IMR-90 (cell line): Measurements from ENCODE around the gene PBXIP1. TPM values are rescaled to one million over a fixed set of nuclear protein-coding genes. Genes with fewer than 3 reads are reported as not detected.

ENCODE experiments used
- ATAC-seq: fragments of 200-7000 bp; cut with Tn5 transposase; 2 replicates; pipeline ENCODE4 v1.9.1; 2020; ENCODE audit warnings: low read depth, mild to moderate bottlenecking, moderate library complexity
- BruUV-seq: library from RNA; stranded (reverse); fragments of 400-500 nt; replicated peaks from 2 replicates; lab custom pipeline; 2021; lab: Mats Ljungman, UMichigan
- CTCF ChIA-PET: fragments of 300-600 bp; formaldehyde crosslinking; extraction: SDS; loops from one replicate; lab custom pipeline; 2021; ENCODE audit warnings: antibody characterized with exemption; lab: Yijun Ruan, JAX
- POLR2A ChIA-PET: fragments of 300-600 bp; sonication (Branson Sonifier 250); formaldehyde crosslinking; loops from one replicate; lab custom pipeline; 2022; ENCODE audit warnings: antibody characterized with exemption; ENCODE audit not compliant: unreplicated experiment; lab: Charles Lee
- DNase-seq: peaks from one replicate; pipeline ENCODE4 v3.0.0; 2013
- H2AFZ ChIP-seq: replicated peaks from 2 replicates; pipeline ENCODE3; 2013; ENCODE audit warnings: low read length, mild to moderate bottlenecking; ENCODE audit not compliant: poor library complexity
- H2AK5ac ChIP-seq: 2 replicates; pipeline ENCODE4 v1.6.1; 2013; ENCODE audit warnings: low read depth, low read length, inconsistent platforms
- H2AK9ac ChIP-seq: replicated peaks from 2 replicates; pipeline ENCODE3; 2013; ENCODE audit warnings: mild to moderate bottlenecking, low read depth, low read length, moderate library complexity; ENCODE audit not compliant: poor library complexity
- H2BK120ac ChIP-seq: 2 replicates; pipeline ENCODE4 v1.6.1; 2013; ENCODE audit warnings: low read depth, low read length, inconsistent platforms
- H2BK15ac ChIP-seq: 3 replicates; pipeline ENCODE4 v1.6.1; 2013; ENCODE audit warnings: low read depth, low read length, inconsistent platforms
- H2BK20ac ChIP-seq: 2 replicates; pipeline ENCODE4 v1.6.1; 2013; ENCODE audit warnings: low read depth, mild to moderate bottlenecking, inconsistent platforms, low read length, moderate library complexity
- H2BK5ac ChIP-seq: 2 replicates; pipeline ENCODE4 v1.6.1; 2013; ENCODE audit warnings: mild to moderate bottlenecking, low read depth, low read length, inconsistent platforms; ENCODE audit not compliant: poor library complexity, severe bottlenecking
- H3K14ac ChIP-seq: replicated peaks from 2 replicates; pipeline ENCODE4 v1.6.1; 2013; ENCODE audit warnings: low read depth, low read length, inconsistent platforms
- H3K18ac ChIP-seq: 2 replicates; pipeline ENCODE4 v1.6.1; 2013; ENCODE audit warnings: low read depth, low read length, control low read depth
- H3K23ac ChIP-seq: 2 replicates; pipeline ENCODE4 v1.6.1; 2013; ENCODE audit warnings: low read depth, low read length, inconsistent platforms
- H3K27ac ChIP-seq: 2 replicates; pipeline ENCODE4 v1.5.1; 2013; ENCODE audit warnings: mild to moderate bottlenecking, control low read depth, low read length; ENCODE audit not compliant: insufficient read depth
- H3K27me3 ChIP-seq: 2 replicates; pipeline ENCODE4 v1.6.1; 2013; ENCODE audit warnings: low read length; ENCODE audit not compliant: control insufficient read depth, insufficient read depth
- H3K36me3 ChIP-seq: 2 replicates; pipeline ENCODE4 v1.6.1; 2013; ENCODE audit warnings: low read length, mixed read lengths; ENCODE audit not compliant: control insufficient read depth, insufficient read depth
- H3K4ac ChIP-seq: 2 replicates; pipeline ENCODE4 v1.6.1; 2013; ENCODE audit warnings: low read depth, low read length, inconsistent platforms
- H3K4me1 ChIP-seq: 2 replicates; pipeline ENCODE4 v1.6.1; 2013; ENCODE audit warnings: low read length, mixed read lengths; ENCODE audit not compliant: control insufficient read depth, insufficient read depth
- H3K4me2 ChIP-seq: 2 replicates; pipeline ENCODE4 v1.6.1; 2013; ENCODE audit warnings: low read depth, mild to moderate bottlenecking, control low read depth, low read length, moderate library complexity
- H3K4me3 ChIP-seq: 2 replicates; pipeline ENCODE4 v1.5.1; 2013; ENCODE audit warnings: low read depth, mild to moderate bottlenecking, control low read depth, low read length, moderate library complexity; ENCODE audit not compliant: insufficient read depth
- H3K56ac ChIP-seq: 2 replicates; pipeline ENCODE4 v1.6.1; 2013; ENCODE audit warnings: low read length, inconsistent platforms; ENCODE audit not compliant: insufficient read depth; ENCODE audit errors: extremely low read depth
- H3K79me1 ChIP-seq, 2 experiments: 2 replicates each; pipeline ENCODE4 v1.6.1; 2013; ENCODE audit warnings: low read length in 2 of 2, inconsistent platforms in 1 of 2, low read depth in 1 of 2
- H3K9ac ChIP-seq: 2 replicates; pipeline ENCODE4 v1.6.1; 2013; ENCODE audit warnings: low read depth, low read length, control low read depth
- H3K9me1 ChIP-seq: 2 replicates; pipeline ENCODE4 v1.6.1; 2013; ENCODE audit warnings: low read length, inconsistent platforms; ENCODE audit not compliant: insufficient read depth
- H3K9me3 ChIP-seq: 2 replicates; pipeline ENCODE4 v1.6.1; 2013; ENCODE audit warnings: low read length; ENCODE audit not compliant: control insufficient read depth, insufficient read depth
- H4K20me1 ChIP-seq: 2 replicates; pipeline ENCODE4 v1.6.1; 2013; ENCODE audit warnings: low read length, inconsistent platforms; ENCODE audit not compliant: insufficient read depth
- H4K5ac ChIP-seq: 2 replicates; pipeline ENCODE4 v1.6.1; 2013; ENCODE audit warnings: mild to moderate bottlenecking, low read depth, low read length, control low read depth
- H4K8ac ChIP-seq, 2 experiments: 2 replicates each; pipeline ENCODE4 v1.6.1; 2013; ENCODE audit warnings: low read depth in 2 of 2, low read length in 2 of 2, control low read depth in 1 of 2, inconsistent platforms in 1 of 2
- H4K91ac ChIP-seq: 2 replicates; pipeline ENCODE4 v1.6.1; 2013; ENCODE audit warnings: low read depth, low read length, inconsistent platforms; ENCODE audit not compliant: insufficient read depth
- BHLHE40 ChIP-seq: fragments of 150-350 bp; IDR thresholded peaks from 2 replicates; pipeline ENCODE4 v1.6.1; 2016; ENCODE audit warnings: mild to moderate bottlenecking, low read depth, low read length
- FOS ChIP-seq: fragments of 150-350 bp; IDR thresholded peaks from 2 replicates; pipeline ENCODE4 v1.6.1; 2016; ENCODE audit warnings: low read depth, low read length
- RCOR1 ChIP-seq: IDR thresholded peaks from 2 replicates; pipeline ENCODE4 v1.6.1; 2012; ENCODE audit warnings: mild to moderate bottlenecking, low read length, improper control_type of control experiment; ENCODE audit not compliant: insufficient replicate concordance
- WGBS, 2 experiments: methylation state at CpG; one replicate each; pipeline versions ENCODE4 v1.1.5 to v1.1.7; 2013; ENCODE audit warnings: missing lambda C conversion rate in 2 of 2; ENCODE audit not compliant: insufficient read length in 1 of 2; ENCODE audit errors: extremely low coverage in 2 of 2; 5-methylcytosine and 5-hydroxymethylcytosine counted together
- dilution Hi-C: fragments of 300-500 bp; cut with HindIII; formaldehyde crosslinking; loops from one replicate; pipeline ENCODE4 v1.14.3; 2018; ENCODE audit warnings: low sequenced_read_pairs; ENCODE audit not compliant: unreplicated experiment
- in situ Hi-C: fragments of 300-500 bp; cut with MboI; formaldehyde crosslinking; loops from 3 replicates; pipeline ENCODE4 v1.14.3; 2019; ENCODE audit warnings: low sequenced_read_pairs, inconsistent platforms, mixed read lengths
- intact Hi-C: fragments of 100-400 bp; cut with micrococcal nuclease; formaldehyde crosslinking; loops from 2 replicates; pipeline ENCODE4 v1.10.0; 2022
- polyA plus RNA-seq, 3 experiments: library from polyadenylated mRNA; depleted of rRNA; stranded (reverse); fragments of >200 nt; gene quantifications; 2 replicates each; pipeline ENCODE4 v1.2.3, GENCODE V29; 2012; ENCODE audit warnings: low replicate concordance in 1 of 3
- total RNA-seq: library from RNA; depleted of rRNA; stranded (reverse); fragments of >200 nt; gene quantifications from 2 replicates; pipeline ENCODE4 v1.2.3, GENCODE V29; 2012
- TF ChIP-seq, protein P1 (sequence below): conservative IDR thresholded peaks from 2 replicates; pipeline ENCODE4 v1.5.1; 2012; ENCODE audit warnings: mild to moderate bottlenecking, low read depth, low read length, improper control_type of control experiment
- TF ChIP-seq, protein P2 (sequence below): fragments of 150-350 bp; IDR thresholded peaks from 2 replicates; pipeline ENCODE4 v1.6.1; 2017; ENCODE audit warnings: mild to moderate bottlenecking, antibody characterized with exemption, low read length, low read depth

The PBXIP1 gene
- total and polyA plus RNA-seq, 2 of the 4 experiments (the other 2 are of a cell fraction) = 28.3 to 44.2 TPM

DNA sequence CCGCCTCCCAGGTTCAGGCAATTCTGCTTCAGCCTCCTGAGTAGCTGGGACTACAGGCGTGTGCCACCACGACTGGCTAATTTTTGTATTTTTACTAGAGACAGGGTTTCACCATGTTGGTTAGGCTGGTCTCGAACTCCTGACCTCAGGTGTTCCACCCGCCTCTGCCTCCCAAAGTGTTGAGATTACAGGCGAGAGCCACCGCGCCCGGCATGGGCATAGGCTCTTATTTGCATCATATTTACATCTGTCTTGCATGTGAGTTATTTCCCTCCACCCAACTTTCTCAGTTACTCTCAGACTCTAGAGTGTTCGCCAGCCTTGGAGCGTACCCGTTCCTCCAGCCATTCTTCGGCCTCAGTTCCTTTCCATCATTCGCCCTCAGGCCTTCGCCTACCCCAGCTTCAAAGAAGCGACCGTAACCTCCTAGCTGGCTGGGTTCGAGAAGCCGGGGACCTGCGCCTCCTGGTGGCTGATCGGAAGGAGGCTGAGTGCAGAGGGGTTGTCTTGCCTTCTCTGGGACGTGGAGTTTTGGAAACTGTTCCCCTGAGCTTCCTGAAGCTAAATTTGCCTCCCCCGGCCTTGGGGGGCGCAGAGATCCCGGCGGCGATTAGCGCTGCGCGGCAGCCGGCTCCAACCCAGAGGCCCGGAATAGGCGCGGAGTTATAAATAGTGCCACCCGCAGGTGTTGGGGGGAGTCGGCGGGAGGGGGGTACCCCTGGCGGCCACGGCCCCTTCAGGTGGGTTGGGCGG lies 43.1 kb upstream of the PBXIP1 start (continued):
- TF ChIP-seq, protein P1, sequence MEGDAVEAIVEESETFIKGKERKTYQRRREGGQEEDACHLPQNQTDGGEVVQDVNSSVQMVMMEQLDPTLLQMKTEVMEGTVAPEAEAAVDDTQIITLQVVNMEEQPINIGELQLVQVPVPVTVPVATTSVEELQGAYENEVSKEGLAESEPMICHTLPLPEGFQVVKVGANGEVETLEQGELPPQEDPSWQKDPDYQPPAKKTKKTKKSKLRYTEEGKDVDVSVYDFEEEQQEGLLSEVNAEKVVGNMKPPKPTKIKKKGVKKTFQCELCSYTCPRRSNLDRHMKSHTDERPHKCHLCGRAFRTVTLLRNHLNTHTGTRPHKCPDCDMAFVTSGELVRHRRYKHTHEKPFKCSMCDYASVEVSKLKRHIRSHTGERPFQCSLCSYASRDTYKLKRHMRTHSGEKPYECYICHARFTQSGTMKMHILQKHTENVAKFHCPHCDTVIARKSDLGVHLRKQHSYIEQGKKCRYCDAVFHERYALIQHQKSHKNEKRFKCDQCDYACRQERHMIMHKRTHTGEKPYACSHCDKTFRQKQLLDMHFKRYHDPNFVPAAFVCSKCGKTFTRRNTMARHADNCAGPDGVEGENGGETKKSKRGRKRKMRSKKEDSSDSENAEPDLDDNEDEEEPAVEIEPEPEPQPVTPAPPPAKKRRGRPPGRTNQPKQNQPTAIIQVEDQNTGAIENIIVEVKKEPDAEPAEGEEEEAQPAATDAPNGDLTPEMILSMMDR = peak; percentile 80

DNA sequence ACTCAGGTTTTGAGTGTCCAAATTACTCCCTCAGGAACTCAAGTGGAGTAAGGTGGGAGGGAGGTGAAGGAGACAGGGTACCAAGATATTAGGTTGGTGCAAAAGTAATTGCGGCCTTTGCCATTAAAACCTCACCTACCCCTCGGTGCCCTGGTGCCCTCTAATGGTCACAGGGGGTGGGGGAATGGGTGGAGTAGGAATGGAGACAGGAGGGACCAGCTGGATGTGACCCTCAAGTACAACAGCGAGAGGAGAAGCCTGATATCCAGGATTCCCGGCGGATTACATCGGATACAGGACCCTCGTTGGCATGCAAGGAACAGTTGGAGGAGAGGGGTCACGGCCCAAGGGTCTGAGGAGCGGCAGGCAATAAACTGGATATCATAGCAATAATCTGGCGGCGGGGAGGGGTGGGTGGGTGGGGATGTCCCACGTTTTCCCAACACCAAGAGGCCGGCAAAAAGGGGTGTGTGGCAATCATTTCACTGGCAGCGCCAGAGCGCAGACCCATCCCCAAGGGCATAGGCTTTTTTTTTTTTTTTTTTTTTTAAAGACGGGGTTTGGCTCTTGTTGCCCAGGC lies 42.4 kb upstream of the PBXIP1 start:
- Histone ChIP-seq H3K18ac (no peak overlapping the region), H2AFZ (no peak overlapping the region), H3K56ac (no peak overlapping the region), H3K36me3 (no peaks in the 10 kb centered on the region), H4K91ac (no peak overlapping the region), H2AK9ac (peak overlapping the region; percentile 37), H2BK120ac (no peak overlapping the region), H4K20me1 (no peaks in the 10 kb centered on the region), H3K4me2 (no peak overlapping the region), H3K9me1 (no peaks in the 10 kb centered on the region; the same call in 1 of the 2 replicates), H3K27me3 (no peaks in the 10 kb centered on the region), H4K8ac (no peak overlapping the region), H3K9ac (no peak overlapping the region), H2BK15ac (no peak overlapping the region), H3K27ac (no peak overlapping the region), H3K4me3 (no peak overlapping the region), H3K4ac (no peak overlapping the region), H3K4me1 (peaks cover 13% of the 10 kb centered on the region), H3K79me1 (peaks cover 6 to 25% of the 10 kb centered on the region in 2 experiments; a peak in 3 of 4 replicates), H4K5ac (no peak overlapping the region), H2BK5ac (no peak overlapping the region), H2BK20ac (no peak overlapping the region), H3K9me3 (no peaks in the 10 kb centered on the region), H2AK5ac (peak overlapping the region; percentile 20), H3K23ac (no peak overlapping the region), H3K14ac (no peak overlapping the region)
- no TSS peak for BruUV-seq
- ChIA-PET CTCF (interaction anchor here (1.1 to 2.1 kb wide), 8 partner anchors 21 to 517 kb away, joined by 3 to 11 read pairs (median 4); partner anchors contain the start of genes PBXIP1, PYGO2 and SHC1), POLR2A (no interaction called here)
- dilution Hi-C loops (no loop called here), intact Hi-C loops (loop anchor here (2.0 kb wide), 1 partner anchor 37 kb away; the partner anchor contains the start of gene PYGO2), in situ Hi-C loops (no loop called here)
- TF ChIP-seq FOS = no peak
- TF ChIP-seq RCOR1 = no peak
- TF ChIP-seq, protein P2, sequence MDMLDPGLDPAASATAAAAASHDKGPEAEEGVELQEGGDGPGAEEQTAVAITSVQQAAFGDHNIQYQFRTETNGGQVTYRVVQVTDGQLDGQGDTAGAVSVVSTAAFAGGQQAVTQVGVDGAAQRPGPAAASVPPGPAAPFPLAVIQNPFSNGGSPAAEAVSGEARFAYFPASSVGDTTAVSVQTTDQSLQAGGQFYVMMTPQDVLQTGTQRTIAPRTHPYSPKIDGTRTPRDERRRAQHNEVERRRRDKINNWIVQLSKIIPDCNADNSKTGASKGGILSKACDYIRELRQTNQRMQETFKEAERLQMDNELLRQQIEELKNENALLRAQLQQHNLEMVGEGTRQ = no peak
- no peak for TF ChIP-seq BHLHE40
- DNase-seq (no peak), ATAC-seq (no peak)
- WGBS, 2 experiments = 93% methylated on average over 3 of the region's 16 CpGs; no CpG with 5 or more reads in 1 of the 2 experiments
